Adrenal gland (tissue), 5 donors: Measurements from ENCODE around the gene TM4SF4.

Source experiments
- POLR2A ChIP-seq, 2 donors: fragments of 450-650 bp; IDR thresholded peaks; one replicate each; pipeline ENCODE4 v1.6.1; 2017; ENCODE audit warnings: antibody characterized with exemption in 2 of 2, mild to moderate bottlenecking in 2 of 2, moderate library complexity in 1 of 2
- TF ChIP-seq, protein P1 (sequence below), 6 experiments: fragments of 450-650 bp in 4 of 6; fragments of 200-600 bp in 2 of 6; sonication (generic) in 1 of 6; IDR thresholded peaks; 1 replicate in 5 of 6; 2 replicates in 1 of 6; pipeline versions ENCODE4 v1.5.1 to v1.8.0; 2016 to 2021; ENCODE audit warnings: antibody characterized with exemption in 6 of 6, mild to moderate bottlenecking in 2 of 6, moderate library complexity in 1 of 6
- donor health status: DM: no; HTN: no; CAD: no.

DNA sequence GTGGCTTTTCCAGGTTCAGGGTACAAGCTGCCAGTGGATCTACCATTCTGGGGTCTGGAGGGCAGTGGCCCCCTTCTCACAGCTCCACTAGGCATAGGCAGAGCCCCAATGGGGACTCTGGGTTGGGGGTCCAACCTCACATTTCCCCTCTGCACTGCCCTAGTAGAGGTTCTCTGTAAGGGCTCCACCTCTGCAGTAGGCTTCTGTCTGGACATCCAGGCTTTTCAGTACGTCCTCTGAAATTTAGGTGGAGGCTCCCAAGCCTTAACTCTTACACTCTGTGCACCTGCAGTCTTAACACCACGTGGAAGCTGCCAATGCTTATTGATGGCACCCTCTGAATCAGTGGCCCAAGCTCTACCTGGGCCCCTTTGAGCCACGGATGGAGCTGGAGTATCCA, 22.5 kb upstream of the TM4SF4 start:
- TF ChIP-seq, protein P1, sequence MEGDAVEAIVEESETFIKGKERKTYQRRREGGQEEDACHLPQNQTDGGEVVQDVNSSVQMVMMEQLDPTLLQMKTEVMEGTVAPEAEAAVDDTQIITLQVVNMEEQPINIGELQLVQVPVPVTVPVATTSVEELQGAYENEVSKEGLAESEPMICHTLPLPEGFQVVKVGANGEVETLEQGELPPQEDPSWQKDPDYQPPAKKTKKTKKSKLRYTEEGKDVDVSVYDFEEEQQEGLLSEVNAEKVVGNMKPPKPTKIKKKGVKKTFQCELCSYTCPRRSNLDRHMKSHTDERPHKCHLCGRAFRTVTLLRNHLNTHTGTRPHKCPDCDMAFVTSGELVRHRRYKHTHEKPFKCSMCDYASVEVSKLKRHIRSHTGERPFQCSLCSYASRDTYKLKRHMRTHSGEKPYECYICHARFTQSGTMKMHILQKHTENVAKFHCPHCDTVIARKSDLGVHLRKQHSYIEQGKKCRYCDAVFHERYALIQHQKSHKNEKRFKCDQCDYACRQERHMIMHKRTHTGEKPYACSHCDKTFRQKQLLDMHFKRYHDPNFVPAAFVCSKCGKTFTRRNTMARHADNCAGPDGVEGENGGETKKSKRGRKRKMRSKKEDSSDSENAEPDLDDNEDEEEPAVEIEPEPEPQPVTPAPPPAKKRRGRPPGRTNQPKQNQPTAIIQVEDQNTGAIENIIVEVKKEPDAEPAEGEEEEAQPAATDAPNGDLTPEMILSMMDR (IDR thresholded peaks at IDR 0.05), result no peak
- TF ChIP-seq POLR2A (IDR thresholded peaks at IDR 0.05), result no peak
